Measurements from ENCODE around the gene CD48. TPM values are rescaled to one million over a fixed set of nuclear protein-coding genes. Genes with fewer than 3 reads are reported as not detected.
A peak's percentile ranks its signal among the peaks of the same experiment; 100 is the strongest.

The CD48 gene
- total RNA-seq, 4 donors from 2014 or later: 0.53 to 4.3 (median 1.5) TPM

DNA sequence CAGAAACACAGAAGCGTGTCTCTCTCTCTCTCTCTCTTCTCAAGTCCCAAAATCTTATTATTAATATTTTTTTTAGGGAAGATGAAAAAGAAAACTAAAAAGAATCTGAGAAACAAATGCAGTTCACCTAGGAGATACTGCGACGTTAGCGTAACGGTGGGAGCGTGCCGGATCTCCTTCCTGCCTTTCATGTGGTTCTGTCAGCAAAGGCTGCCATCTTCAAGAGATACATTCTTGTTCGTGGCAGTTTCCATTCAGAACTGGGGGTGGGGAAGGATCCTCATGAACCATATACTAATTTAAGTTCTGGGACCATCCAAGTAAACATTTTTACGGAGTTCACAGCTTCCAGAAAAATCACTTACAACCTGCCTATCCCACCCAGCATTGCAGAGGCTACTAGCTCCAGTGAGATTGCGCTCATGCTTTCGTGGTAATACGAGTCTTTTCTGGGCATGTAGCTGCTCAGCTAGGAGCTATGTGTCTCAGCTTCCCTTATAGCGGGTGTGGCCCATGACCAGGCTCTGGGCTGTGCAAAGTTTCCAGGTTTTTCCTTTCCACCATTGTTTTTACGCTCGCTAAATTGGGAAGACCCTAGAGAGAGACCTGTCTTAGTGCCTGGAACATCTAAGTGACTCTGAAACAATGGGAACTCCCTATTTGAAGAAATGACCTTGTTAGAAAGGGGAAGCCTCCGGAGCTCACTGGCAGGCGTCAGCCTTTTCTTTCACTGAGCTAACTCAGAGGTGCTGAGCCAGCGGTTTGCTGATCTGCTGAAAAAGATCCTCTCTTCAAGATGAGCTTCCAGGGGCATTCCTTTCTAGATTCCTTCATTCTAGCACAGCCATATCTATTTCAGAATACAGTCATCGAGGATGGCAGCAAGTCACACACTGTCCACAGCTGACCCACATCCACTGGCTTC, 82.1 kb downstream of the CD48 start:
- TF ChIP-seq, protein P1, sequence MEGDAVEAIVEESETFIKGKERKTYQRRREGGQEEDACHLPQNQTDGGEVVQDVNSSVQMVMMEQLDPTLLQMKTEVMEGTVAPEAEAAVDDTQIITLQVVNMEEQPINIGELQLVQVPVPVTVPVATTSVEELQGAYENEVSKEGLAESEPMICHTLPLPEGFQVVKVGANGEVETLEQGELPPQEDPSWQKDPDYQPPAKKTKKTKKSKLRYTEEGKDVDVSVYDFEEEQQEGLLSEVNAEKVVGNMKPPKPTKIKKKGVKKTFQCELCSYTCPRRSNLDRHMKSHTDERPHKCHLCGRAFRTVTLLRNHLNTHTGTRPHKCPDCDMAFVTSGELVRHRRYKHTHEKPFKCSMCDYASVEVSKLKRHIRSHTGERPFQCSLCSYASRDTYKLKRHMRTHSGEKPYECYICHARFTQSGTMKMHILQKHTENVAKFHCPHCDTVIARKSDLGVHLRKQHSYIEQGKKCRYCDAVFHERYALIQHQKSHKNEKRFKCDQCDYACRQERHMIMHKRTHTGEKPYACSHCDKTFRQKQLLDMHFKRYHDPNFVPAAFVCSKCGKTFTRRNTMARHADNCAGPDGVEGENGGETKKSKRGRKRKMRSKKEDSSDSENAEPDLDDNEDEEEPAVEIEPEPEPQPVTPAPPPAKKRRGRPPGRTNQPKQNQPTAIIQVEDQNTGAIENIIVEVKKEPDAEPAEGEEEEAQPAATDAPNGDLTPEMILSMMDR (IDR thresholded peaks at IDR 0.05): no peak
- no peak for TF ChIP-seq POLR2A (IDR thresholded peaks at IDR 0.05)
- intact Hi-C loops (cut with DNase I; ENCODE audit: low total_unique reads): no loop called here
- no peak overlapping the region for H3K4me3 ChIP-seq (ENCODE audit: low read depth, poor library complexity, severe bottlenecking)
- peak in 1 of 2 donors; percentile 38 for DNase-seq (ENCODE audit: low spot score in 2 of 2)
- WGBS, 2 donors: 40 to 45% methylated on average over 19 of the region's 19 CpGs

DNA sequence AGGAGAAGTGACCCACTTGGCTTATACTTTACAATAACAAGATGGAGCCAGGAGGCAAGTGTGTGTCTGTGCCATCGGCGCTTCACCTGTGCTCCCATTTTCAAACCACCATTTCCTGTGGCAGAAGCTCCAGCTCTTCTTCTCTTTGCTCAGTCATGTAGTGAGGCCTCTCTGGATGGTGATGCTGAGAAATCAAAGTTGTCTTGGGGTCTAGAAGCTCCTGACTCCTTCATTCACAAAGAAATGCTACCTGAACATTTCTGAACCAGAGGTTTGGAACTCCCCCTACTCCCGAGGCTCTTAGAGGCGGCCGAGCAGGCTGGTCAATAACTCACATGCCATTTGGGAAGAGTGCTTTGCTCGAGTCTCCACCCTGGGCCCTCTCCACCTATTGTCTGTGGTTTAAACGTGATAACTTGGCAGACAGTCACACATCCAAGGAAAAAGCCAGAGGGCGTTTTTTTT, 82.8 kb downstream of the CD48 start:
- WGBS, 2 donors: 54 to 56% methylated on average over 8 of the region's 8 CpGs
- intact Hi-C loops (cut with DNase I; ENCODE audit: low total_unique reads): no loop called here
- TF ChIP-seq, protein P1 (IDR thresholded peaks at IDR 0.05): no peak
- no peak for TF ChIP-seq POLR2A (IDR thresholded peaks at IDR 0.05)
- no peak for DNase-seq (ENCODE audit: low spot score in 2 of 2)
- H3K4me3 ChIP-seq (ENCODE audit: low read depth, poor library complexity, severe bottlenecking): no peak overlapping the region

Other genes starting within 250 kb of the CD48 start
- gene SLAMF6, start 188.6 kb downstream of the CD48 start, total RNA-seq: 1 to 10 TPM in 2 of 4 donors, under 1 TPM in 2; 0.23 to 2.7 (median 1.1) TPM
- 1 to 10 TPM; 1.7 to 3.9 (median 2.0) TPM for gene CD84, start 132.3 kb downstream of the CD48 start, total RNA-seq
- gene SLAMF1, start 64.8 kb downstream of the CD48 start, total RNA-seq: 1 to 10 TPM in 2 of 4 donors, under 1 TPM in 1, not detected in 1; 0.42 to 7.1 (median 4.4) TPM
- gene SLAMF7, start 27.4 kb upstream of the CD48 start, total RNA-seq: 1 to 10 TPM in 3 of 4 donors, under 1 TPM in 1; 0.91 to 8.0 (median 4.5) TPM
- 1 to 10 TPM in 2 of 4 donors, under 1 TPM in 2; 0.23 to 1.6 (median 0.84) TPM for gene LY9, start 84.4 kb upstream of the CD48 start, total RNA-seq
- gene CD244, start 151.1 kb upstream of the CD48 start, total RNA-seq: under 1 TPM in 3 of 4 donors, not detected in 1; 0.25 to 0.63 (median 0.34) TPM
- gene ITLN1, start 173.4 kb upstream of the CD48 start, total RNA-seq: not detected
- gene ITLN2, start 243.0 kb upstream of the CD48 start, total RNA-seq: 1 to 10 TPM in 2 of 4 donors, not detected in 2; 1.0 to 1.2 TPM